Superior temporal gyrus (tissue), 1 donor: Measurements from ENCODE around the gene CCDC43.
"Not testable (repeated sequence)": the region's sequence is repeated elsewhere in the genome, so short reads cannot be mapped to it uniquely, and the experiment has no call there.

Experiments used
- DNase-seq: peaks from one replicate; pipeline ENCODE4 v3.0.0-alpha.2; 2016; ENCODE audit errors: extremely low spot score

The CCDC43 gene

GRCh38 chr17:44672479-44673093 is 17.0 kb downstream of the CCDC43 start:
- no peak for DNase-seq

DNA sequence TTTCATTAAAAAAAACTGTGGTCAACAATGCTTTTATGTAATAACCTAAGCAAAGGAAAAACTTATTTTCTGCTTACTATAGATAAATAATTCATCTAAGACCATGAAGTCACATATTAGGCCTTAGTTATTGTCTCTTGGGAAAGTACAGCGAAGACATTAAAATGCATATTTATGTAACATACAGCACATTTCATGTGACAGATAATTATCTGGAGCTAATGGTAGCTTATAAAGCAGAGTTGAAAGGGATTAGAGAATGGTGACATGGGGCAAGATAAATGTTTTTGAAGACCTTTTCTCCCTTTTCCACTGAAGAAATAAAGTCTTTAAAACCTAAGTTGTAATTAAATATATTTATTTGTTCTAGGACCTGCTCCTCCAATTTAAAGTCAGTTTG is 23.6 kb downstream of the CCDC43 start:
- no peak for DNase-seq

DNA sequence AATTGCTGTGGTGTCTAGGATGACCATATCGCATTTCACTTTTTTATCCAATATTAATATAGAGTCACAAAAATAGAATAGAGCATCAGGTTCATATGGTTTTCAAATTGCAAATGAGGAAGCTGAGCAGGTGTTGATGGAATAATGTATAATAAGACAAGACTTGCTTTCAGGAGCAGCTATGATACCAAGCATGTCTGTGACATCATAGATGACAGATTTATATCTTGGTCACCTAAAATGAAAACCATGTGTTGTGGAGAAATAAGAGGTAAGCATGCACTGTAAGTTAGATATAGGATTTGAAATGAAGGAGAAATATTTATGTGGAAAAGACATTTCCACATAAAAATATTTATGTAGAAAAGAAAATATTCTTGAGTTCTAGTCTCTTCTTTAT is 24.7 kb downstream of the CCDC43 start:
- no peak for DNase-seq

- no peak for DNase-seq
Measured at GRCh38 chr17:44663095-44663494, 26.5 kb downstream of the CCDC43 start.

DNA sequence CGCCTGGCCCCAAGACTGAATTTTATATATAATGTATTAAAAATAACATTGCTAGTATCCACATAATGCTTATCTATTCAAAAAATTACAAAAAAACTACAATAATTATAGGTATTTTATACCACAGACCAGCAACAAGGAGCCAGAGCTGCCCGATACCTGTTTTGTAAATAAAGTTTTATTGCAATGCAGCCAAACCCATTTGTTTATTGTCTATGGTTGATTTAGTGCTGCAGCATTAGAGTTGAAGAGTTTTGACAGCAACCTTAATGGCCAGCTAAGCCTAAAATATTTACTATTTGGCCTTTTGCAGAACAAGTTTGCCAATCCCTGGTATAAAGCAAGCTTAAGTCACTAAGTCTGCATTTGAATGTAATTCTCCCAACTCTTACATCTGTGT is 27.7 kb downstream of the CCDC43 start:
- DNase-seq: no peak

DNA sequence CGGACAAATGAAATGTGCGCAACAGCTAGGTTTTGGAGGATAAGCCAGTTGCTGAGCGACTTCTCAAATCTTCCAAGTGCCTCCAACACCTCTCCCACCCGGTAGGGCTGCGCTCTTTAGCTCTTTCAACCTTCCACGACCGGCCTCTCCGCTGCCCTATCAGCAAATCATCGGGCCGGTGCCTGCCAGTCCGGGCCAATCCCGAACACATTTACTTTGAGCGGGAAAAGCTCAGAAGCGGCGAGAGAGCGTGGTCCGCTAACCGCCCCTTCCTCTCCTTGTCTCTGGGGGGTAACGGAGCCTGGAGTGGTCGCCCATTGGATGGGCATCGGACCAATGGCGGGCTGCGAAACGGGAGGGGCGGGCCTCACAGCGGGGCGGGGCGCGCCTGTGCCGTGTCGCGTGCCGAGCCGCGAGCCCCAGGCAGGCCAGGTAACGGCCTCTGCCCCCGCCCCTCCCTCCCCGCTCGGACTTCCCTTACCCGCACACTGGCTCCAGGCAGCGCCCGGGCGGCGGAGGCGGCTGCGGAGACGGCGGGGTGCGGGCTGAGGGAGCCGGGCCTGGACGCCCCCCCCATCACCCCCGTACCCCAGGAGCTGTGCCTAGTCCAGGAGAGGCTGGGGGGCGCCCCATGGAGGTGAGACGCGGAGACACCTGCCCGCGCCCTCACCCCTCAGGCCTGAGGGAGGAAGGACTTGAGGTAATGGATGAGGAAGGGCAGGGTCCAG is 33.4 kb downstream of the CCDC43 start, which contains the start of gene MEIOC:
TSS of gene MEIOC (plus strand) at position 486 of the 728 bp plus-strand sequence. CDS start at position 632, 146 bp downstream.
- no peak for DNase-seq

GRCh38 chr17:44653954-44654353 is 35.6 kb downstream of the CCDC43 start:
- no peak for DNase-seq

DNA sequence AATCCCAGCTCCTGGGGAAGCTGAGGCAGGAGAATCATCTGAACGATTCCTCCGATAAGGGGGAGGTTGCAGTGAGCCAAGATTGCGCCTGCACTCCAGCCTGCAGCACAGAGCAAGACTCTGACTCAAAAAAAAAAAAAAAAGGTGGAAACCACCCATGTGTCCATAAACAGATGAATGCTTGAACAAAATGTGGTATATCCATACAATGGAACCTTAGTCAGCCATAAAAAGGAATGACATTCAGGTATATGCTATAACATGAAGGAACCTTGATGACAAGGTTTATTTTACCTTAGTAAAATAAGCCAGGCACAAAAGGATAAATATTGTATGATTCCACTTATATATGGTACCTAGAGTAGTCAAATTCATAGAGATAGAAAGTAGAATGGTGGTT is 36.2 kb downstream of the CCDC43 start:
- DNase-seq: no peak

DNA sequence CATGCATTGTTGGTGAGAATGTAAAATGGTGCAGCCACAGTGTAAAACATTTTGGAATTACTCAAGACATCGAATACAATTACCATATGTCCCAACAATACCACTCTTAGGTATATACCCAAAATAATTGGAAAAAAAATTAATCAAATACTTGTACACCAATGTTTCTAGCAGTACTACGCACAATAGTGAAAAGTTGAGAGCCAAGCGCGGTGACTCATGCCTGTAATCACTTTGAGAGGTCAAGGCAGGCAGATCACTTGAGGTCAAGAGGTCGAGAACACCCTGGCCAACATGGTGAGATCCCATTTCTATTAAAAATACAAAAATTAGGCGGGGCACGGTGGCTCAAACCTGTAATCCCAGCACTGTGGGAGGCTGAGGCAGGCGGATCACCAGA is 36.8 kb downstream of the CCDC43 start:
- no peak for DNase-seq

- no peak for DNase-seq
Measured at GRCh38 chr17:44651228-44651627, 38.3 kb downstream of the CCDC43 start.

DNA sequence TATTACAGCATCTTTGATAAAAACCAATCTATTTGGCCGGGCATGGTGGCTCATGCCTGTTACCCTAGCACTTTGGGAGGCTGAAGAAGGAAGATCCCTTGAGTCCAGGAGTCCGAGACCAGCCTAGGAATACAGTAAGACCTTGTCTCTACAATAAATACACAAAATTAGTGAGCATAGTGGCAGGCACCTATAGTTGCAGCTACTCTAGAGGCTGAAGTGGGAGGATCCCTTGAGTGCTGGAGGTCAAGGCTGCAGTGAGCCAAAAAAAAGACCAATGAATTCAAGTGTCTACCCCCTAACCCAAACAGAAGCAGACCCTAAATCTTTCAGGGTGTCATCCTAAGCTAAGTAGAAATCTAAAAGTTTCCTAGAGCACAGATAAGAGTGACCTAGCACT is 40.6 kb downstream of the CCDC43 start:
- no peak for DNase-seq

DNA sequence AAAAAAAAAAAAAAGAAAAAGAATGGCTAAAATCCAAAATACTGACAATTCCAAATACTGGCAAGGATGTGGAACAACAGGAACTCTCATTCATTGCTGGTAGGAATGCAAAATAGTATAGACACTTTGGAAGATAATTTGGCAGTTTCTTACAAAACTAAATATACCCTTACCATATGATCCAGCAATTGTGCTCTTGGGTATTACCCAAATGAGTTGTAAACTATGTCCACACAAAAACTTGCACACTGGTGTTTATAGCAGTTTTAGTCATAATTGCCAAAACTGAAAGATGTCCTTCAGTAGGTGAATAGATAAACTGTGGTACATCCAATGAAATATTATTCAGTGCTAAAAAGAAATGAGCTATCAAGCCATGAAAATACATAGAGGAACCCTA is 41.8 kb downstream of the CCDC43 start:
- DNase-seq: no peak

- no peak for DNase-seq
Measured at GRCh38 chr17:44646280-44646679, 43.3 kb downstream of the CCDC43 start.

- no peak for DNase-seq
Measured at GRCh38 chr17:44645341-44645740, 44.2 kb downstream of the CCDC43 start.

- no peak for DNase-seq
Measured at GRCh38 chr17:44642834-44643233, 46.7 kb downstream of the CCDC43 start.

- DNase-seq: no peak
Measured at GRCh38 chr17:44637066-44637465, 52.5 kb downstream of the CCDC43 start.

GRCh38 chr17:44636562-44636961 is 53.0 kb downstream of the CCDC43 start:
- peak; percentile 59 for DNase-seq

DNA sequence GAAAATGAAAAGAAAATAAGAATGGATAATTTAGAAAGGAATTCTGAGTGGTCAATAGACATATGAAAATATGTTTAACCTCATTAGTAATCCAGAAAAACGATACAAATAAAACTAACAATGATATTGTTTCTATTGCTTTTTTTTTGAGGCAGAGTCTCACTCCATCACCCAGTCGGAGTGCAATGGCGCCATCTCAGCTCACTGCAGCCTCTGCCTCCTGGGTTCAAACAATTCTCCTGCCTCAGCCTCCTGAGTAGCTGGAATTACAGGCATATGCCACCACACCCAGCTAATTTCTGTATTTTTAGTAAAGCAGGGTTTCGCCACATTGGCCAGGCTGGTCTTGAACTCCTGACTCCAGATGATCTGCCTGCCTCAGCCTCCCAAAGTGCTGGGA is 55.2 kb downstream of the CCDC43 start:
- not testable (repeated sequence) for DNase-seq

DNA sequence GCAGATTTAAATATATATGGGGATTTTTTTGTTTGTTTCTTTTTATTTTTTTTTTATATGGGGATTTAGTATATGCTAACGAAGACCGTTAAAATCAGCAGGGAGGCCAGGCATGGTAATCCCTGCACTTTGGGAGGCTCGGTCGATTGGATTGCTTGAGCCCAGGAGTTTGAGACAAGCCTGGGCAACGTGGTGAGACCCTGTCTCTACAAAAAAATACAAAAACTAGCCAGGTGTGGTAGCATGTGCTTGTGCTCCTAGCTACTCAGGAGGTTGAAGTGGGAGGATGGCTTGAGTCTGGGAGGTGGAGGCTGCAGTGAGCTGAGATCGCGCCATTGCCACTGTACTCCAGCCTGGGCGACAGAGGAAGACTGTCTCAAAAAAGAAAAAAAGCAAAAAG is 55.6 kb downstream of the CCDC43 start:
- no peak for DNase-seq

GRCh38 chr17:44630703-44631102 is 58.9 kb downstream of the CCDC43 start:
- no peak for DNase-seq

GRCh38 chr17:44629314-44629713 is 60.3 kb downstream of the CCDC43 start:
- DNase-seq: no peak

- DNase-seq: peak; percentile 14
Measured at GRCh38 chr17:44628243-44629188, 61.1 kb downstream of the CCDC43 start.
